Brain microvascular endothelial cell (primary cell): ENCODE data around the gene CNTNAP3.
"Not testable (repeated sequence)": the region's sequence is repeated elsewhere in the genome, so short reads cannot be mapped to it uniquely, and the experiment has no call there.

Experiments
- DNase-seq: peaks from one replicate; pipeline ENCODE4 v3.0.0-alpha.2; 2020
- H3K27ac ChIP-seq: fragments of 250-450 bp; sonication (Bioruptor Pico); 2 replicates; pipeline ENCODE4 v1.5.1; 2020; ENCODE audit warnings: mild to moderate bottlenecking, moderate library complexity
- H3K27me3 ChIP-seq: fragments of 250-450 bp; sonication (Bioruptor Pico); replicated peaks from 2 replicates; pipeline ENCODE4 v1.5.1; 2020; ENCODE audit warnings: mild to moderate bottlenecking
- H3K36me3 ChIP-seq: fragments of 250-450 bp; sonication (Bioruptor Pico); replicated peaks from 2 replicates; pipeline ENCODE4 v1.5.1; 2020; ENCODE audit warnings: mild to moderate bottlenecking
- H3K4me3 ChIP-seq: 2 replicates; pipeline ENCODE4 v1.5.1; 2011; ENCODE audit warnings: low read depth, mild to moderate bottlenecking, control low read depth, low read length, moderate library complexity
- in situ Hi-C: cut with HindIII; loops from 2 replicates; pipeline ENCODE4 v1.10.0; 2017; ENCODE audit warnings: low sequenced_read_pairs, low pct_ligation_motif_present

CNTNAP3 gene

GRCh38 chr9:39287980-39288379 is at the start of gene CNTNAP3:
Gene CNTNAP3, minus strand, starts transcription at chr9:39288167. Its CDS starts 103 bp downstream, at chr9:39288064.
- H3K27ac ChIP-seq, H3K27me3 ChIP-seq, DNase-seq, H3K4me3 ChIP-seq, H3K36me3 ChIP-seq, in situ Hi-C loops: not testable (repeated sequence)

DNA sequence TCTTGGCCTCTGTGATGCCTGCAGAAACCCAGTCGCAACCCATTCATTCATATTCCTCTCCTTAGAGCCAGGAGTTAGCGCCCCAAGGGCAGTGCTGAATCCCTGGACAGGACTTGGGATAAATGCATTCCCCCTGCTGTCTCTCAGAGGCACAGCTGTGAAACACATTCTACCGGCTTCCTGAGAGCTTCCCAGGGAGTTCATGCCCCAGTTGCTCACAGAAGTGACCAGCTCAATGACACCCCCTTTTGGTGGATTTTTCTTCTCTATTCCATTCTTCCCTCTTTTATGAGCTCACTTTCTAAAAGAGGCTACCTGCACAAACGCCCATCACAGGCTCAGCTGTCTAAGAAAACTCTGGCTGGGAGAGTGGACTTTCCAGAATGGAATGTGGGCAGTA is 8.0 kb downstream of the CNTNAP3 start:
- in situ Hi-C loops, H3K36me3 ChIP-seq, H3K27me3 ChIP-seq, H3K4me3 ChIP-seq, H3K27ac ChIP-seq: not testable (repeated sequence)
- DNase-seq: peak; percentile 1

DNA sequence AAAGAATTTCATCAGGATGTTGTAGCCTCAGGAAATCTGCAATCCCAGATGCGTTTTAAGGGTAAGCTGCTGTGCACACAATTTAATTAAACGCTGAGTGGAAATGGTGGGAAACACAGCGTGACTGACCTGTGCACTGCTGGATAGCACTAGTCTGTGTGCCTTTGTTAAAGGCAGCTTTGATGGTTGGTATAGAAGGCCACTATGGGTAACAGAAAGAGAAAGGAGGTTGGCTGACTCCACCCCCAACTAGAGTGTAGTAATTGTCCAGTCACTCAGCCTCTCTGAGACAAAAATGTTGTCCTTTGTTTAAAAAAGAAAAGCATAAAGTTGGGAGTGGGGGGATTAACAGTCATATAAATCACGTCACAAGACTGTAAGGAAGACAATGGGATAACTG is 45.5 kb downstream of the CNTNAP3 start:
- DNase-seq, H3K4me3 ChIP-seq, in situ Hi-C loops, H3K27ac ChIP-seq, H3K27me3 ChIP-seq, H3K36me3 ChIP-seq: not testable (repeated sequence)

DNA sequence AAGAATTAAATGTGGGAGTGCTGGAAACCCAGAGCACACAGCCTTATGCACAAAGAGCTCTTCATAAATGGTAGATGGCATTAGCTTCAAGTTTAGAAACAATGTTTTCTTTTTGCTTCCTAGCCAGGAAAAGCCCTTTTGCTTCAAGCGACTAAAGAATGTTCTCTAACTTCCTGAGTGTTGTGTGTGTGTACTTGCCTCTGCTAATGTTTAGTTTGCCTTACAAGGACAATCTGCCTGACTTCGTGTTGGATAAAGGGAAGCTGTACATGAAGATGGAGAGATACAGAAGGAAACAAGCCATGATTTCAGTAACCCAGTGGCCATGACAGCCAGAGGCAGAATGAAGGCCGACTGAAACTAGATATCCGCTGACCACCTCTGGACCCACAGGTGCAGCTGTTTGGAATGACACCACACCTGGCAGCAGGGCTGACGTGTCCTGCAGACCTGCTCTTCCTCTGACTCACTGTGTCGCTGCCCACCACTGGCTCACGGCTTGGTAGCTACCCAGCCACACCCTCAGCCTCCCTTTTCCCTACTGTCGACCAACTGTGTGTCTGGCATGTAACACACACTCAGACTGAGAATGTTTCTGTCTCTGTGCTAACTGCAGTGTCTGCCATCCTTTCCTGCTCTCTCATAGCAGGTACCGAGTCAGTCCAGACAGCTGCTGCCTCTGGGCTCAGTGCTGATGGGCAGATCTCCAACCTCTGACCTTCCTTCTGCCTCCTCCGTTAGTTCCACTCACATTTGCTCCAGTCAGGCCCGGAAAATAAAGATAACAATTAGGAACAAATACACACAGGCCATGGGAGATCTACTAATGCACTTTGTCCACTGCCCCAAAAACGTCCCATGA is 55.6 kb downstream of the CNTNAP3 start:
- H3K4me3 ChIP-seq, DNase-seq, H3K36me3 ChIP-seq, H3K27ac ChIP-seq, H3K27me3 ChIP-seq, in situ Hi-C loops: not testable (repeated sequence)

DNA sequence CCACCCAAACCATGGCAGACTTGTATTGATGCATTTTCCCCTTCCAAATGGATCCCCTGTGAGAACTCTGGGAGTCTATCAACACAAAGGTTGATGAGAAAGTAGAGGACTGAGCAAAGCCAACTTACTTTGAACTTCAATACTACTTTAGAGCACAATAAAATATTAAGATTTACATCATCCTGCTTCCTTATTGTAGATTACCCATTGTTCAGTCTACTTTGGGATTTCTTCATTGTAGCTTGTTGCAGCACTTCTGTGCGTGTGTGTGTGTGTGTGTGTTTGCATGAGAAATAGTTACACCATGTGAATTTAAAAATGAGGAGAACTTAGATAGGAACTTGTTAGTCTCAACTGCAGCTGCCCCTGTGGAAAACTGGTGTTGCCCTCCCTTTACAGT is 72.0 kb downstream of the CNTNAP3 start:
- H3K27ac ChIP-seq, DNase-seq, in situ Hi-C loops, H3K27me3 ChIP-seq, H3K36me3 ChIP-seq, H3K4me3 ChIP-seq: not testable (repeated sequence)

DNA sequence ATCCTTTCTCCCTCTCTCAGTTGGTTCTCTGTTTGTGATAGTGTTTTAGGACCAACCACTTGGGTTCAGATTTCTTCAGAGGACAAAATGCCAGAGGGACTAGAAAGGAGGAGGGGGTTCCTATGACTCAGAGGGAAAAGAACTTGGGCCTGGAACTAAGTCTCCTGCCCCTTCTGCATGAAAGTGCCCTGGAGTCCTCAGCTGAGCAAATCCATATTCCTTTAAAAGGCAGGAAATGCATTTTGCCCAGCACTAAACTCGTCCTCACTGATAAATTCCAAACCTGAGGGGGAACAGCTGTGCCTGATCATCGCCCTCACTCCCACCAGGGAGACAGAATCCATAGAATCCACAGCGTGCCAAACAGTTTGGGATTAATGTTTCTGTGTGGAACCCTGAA is 78.2 kb downstream of the CNTNAP3 start:
- H3K36me3 ChIP-seq, H3K27me3 ChIP-seq, DNase-seq, H3K4me3 ChIP-seq, H3K27ac ChIP-seq, in situ Hi-C loops: not testable (repeated sequence)

DNA sequence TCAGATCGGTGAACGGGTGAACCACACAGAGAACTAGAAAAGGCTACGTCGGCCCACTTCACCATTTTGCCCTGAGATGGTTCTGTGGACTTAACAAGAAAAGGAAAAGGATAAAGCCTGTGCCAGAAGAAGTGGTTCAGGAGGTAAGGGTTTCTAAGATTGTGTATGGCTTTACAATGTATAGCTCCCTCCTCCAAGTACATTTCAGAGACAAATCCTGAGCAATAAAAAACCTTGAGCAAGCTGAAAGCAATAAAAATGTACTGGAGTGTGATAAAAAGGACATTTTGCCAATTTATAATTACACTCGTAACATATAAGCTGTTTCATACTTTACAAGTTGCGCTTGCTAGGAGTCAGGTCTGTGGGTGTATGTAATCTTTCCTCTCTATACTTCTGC is 81.3 kb downstream of the CNTNAP3 start:
- H3K4me3 ChIP-seq, in situ Hi-C loops, H3K27me3 ChIP-seq, H3K36me3 ChIP-seq, DNase-seq, H3K27ac ChIP-seq: not testable (repeated sequence)

DNA sequence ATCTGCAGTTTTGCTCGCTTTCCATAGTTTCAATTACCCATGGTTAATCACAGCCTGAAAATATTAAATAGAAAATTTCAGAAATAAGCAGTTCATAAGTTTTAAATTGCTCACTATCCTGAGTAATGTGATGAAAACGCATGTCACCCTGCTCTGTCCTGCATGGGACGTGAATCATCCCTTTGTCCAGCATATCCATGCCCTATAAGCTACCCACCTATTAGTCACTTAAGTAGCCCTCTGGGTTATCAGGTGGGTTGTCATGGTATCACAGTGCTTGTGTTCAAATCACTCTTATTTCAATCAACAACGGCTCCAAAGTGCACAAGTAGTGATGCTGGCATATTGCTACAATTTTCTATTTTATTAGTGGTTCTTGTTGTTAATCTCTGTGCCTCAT is 82.1 kb downstream of the CNTNAP3 start:
- H3K27me3 ChIP-seq, H3K4me3 ChIP-seq, in situ Hi-C loops, H3K27ac ChIP-seq, DNase-seq, H3K36me3 ChIP-seq: not testable (repeated sequence)

DNA sequence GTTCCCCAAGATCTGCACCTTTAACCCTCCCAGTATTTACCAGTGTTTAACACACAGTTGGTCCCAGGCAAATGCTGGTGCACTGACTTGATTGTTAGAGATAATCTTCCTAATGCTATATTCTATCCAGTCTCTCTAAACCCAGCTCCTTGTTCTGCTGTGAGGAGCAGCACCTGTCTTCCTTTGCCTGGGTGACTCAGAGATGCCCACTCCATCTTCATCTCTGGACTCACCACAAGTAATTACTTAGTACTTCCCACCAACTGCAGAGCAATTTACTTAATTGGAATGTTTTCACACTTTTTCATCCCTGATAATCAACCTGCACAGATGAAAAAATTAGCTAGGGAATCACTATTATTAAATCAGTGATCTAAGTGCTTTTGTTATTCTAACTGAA is 87.6 kb downstream of the CNTNAP3 start:
- H3K4me3 ChIP-seq, DNase-seq, H3K36me3 ChIP-seq, H3K27ac ChIP-seq, H3K27me3 ChIP-seq, in situ Hi-C loops: not testable (repeated sequence)

GRCh38 chr9:39198000-39198709 is 89.8 kb downstream of the CNTNAP3 start:
- in situ Hi-C loops, H3K4me3 ChIP-seq, H3K36me3 ChIP-seq, DNase-seq, H3K27ac ChIP-seq, H3K27me3 ChIP-seq: not testable (repeated sequence)

- H3K27ac ChIP-seq, H3K4me3 ChIP-seq, in situ Hi-C loops, H3K36me3 ChIP-seq, DNase-seq, H3K27me3 ChIP-seq: not testable (repeated sequence)
Observed at GRCh38 chr9:39171370-39171769, 116.6 kb downstream of the CNTNAP3 start.

- H3K27ac ChIP-seq, H3K36me3 ChIP-seq, DNase-seq, in situ Hi-C loops, H3K4me3 ChIP-seq, H3K27me3 ChIP-seq: not testable (repeated sequence)
Observed at GRCh38 chr9:39157714-39158113, 130.3 kb downstream of the CNTNAP3 start.

DNA sequence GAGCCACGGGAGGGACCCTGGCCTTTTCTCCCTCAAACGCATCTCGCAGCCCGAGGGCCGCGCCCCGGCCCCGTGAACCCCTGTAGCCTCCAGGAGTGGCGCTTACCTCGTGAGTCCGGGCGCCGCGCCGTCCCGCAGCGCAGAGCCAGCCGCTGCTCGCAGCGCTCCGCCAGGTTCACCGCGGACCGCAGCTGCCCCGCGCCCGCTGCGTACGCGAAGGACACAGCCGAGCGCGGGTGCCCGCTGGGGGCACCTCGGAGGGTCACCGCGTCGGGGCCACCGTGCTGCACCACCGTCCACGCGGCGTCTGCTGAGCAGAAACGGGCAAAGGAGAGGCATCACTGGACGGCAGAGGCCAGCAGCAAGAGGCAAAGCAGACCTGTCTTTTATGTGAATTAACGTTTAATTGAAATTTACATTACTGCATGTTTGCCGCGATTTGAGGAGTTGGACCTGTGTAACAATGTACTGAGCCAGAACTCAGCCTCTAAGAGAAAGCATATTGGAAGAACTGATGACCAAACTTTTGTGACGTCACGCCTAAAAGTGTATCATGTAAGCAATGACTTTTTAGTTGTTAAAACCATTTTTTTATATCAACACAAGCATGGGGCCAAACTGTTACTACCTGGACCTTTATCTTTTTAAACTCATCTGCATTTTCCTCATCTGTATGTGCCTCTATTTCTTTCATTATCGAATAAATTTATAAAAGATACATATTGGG is 155.0 kb downstream of the CNTNAP3 start:
- H3K36me3 ChIP-seq, in situ Hi-C loops, DNase-seq, H3K27me3 ChIP-seq, H3K4me3 ChIP-seq, H3K27ac ChIP-seq: not testable (repeated sequence)

GRCh38 chr9:39121401-39121800 is 166.6 kb downstream of the CNTNAP3 start:
- H3K4me3 ChIP-seq, in situ Hi-C loops, H3K27me3 ChIP-seq, H3K36me3 ChIP-seq, H3K27ac ChIP-seq, DNase-seq: not testable (repeated sequence)
